Activated T-cell treated with anti-CD3 and anti-CD28 coated beads, Interleukin-2, amount 50 U/mL, for 72 hours (primary cell): ENCODE measurements around the gene TMEM259. TPM values are rescaled to one million over a fixed set of nuclear protein-coding genes. Genes with fewer than 3 reads are reported as not detected.

ENCODE experiments used
- ATAC-seq, 2 donors: fragments of 150-1000 bp; cut with Tn5 transposase; replicated peaks in 1 of 2; 2 replicates each; pipeline ENCODE4 v1.10.0; 2021; ENCODE audit warnings: moderate library complexity in 2 of 2, mild to moderate bottlenecking in 1 of 2
- DNase-seq, 2 donors: peaks; one replicate each; pipeline ENCODE4 v3.0.0; 2021 to 2022; ENCODE audit warnings: mixed read lengths in 1 of 2
- H3K27ac Mint-ChIP-seq: one replicate; pipeline ENCODE4 v1.8.0; 2022; ENCODE audit warnings: mild to moderate bottlenecking, moderate library complexity, mixed read lengths
- H3K27me3 Mint-ChIP-seq: one replicate; pipeline ENCODE4 v1.8.0; 2022; ENCODE audit warnings: low read depth, mixed read lengths
- H3K36me3 Mint-ChIP-seq, 2 donors: one replicate each; pipeline ENCODE4 v1.8.0; 2022; ENCODE audit warnings: mixed read lengths in 2 of 2, mild to moderate bottlenecking in 1 of 2; ENCODE audit not compliant: insufficient read depth in 2 of 2
- H3K4me1 Mint-ChIP-seq: one replicate; pipeline ENCODE4 v1.8.0; 2022; ENCODE audit warnings: low read depth, mixed read lengths
- H3K4me3 Mint-ChIP-seq, 2 donors: one replicate each; pipeline ENCODE4 v1.8.0; 2022; ENCODE audit warnings: mild to moderate bottlenecking in 2 of 2, mixed read lengths in 2 of 2, moderate library complexity in 2 of 2
- H3K9me3 Mint-ChIP-seq, 2 donors: one replicate each; pipeline ENCODE4 v1.8.0; 2022; ENCODE audit warnings: mixed read lengths in 2 of 2
- total RNA-seq, 2 donors: library from RNA; stranded (reverse); gene quantifications; one replicate each; pipeline ENCODE4 v1.2.3, GENCODE V29; 2022

TMEM259 gene
- total RNA-seq, 2 donors from 2014 or later = 125 to 127 TPM

DNA sequence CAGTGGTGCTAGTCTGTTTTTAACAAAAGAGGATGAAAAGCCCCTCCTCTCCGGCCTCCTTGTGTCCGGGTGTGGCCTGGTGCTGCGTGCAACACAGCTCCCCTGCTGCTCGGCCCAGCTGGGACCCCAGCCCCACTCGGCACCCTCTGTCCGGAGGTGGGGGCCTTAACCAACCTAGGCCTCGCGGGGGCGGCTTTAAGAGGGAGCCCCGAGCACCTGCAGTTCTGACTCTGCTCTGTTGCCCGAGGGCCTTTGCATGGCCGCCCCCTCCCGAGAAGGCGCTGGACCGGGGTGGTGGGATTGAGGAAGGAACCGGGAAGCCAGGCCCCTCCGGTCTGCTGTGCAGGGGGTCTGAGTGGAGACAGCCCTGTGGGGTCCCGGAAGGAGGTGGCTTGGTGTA, 26.4 kb downstream of the TMEM259 start:
- Mint-ChIP-seq H3K27me3 (peaks cover 17% of the 10 kb centered on the region), H3K4me3 (no peak overlapping the region), H3K4me1 (peaks cover 24% of the 10 kb centered on the region), H3K36me3 (no peaks in the 10 kb centered on the region), H3K27ac (no peak overlapping the region), H3K9me3 (no peaks in the 10 kb centered on the region)
- ATAC-seq (no peak), DNase-seq (no peak)

DNA sequence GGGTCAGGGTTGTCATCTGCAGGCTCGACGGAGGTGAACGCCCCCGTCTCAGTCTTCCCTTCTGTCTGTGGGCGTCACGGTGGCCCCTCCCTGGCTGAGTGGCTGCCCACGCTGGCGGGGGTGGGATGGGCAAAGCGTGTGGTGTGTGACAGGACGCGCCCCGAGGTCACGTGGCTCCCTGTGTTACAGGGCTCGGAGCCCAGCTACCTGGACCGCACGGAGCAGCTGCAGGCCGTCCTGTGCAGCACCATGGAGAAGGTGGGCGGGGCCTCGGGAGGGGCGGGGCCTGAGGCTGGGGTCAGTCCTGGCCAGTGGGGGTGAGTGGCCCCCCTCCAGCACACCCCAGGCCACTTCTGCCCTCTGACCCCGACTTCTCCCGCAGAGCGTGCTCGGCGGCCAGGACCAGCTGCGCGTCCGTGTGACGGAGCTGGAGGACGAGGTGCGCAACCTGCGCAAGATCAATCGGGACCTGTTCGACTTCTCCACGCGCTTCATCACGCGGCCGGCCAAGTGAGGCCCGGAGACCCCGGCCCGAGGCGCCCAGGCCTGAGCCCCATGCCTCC, 27.0 kb downstream of the TMEM259 start:
- H3K27ac Mint-ChIP-seq = no peak overlapping the region
- no peak for ATAC-seq
- peaks cover 18% of the 10 kb centered on the region for H3K4me1 Mint-ChIP-seq
- DNase-seq = no peak
- no peak overlapping the region for H3K4me3 Mint-ChIP-seq
- H3K36me3 Mint-ChIP-seq = no peaks in the 10 kb centered on the region
- no peaks in the 10 kb centered on the region for H3K9me3 Mint-ChIP-seq
- H3K27me3 Mint-ChIP-seq = peaks cover 11% of the 10 kb centered on the region

DNA sequence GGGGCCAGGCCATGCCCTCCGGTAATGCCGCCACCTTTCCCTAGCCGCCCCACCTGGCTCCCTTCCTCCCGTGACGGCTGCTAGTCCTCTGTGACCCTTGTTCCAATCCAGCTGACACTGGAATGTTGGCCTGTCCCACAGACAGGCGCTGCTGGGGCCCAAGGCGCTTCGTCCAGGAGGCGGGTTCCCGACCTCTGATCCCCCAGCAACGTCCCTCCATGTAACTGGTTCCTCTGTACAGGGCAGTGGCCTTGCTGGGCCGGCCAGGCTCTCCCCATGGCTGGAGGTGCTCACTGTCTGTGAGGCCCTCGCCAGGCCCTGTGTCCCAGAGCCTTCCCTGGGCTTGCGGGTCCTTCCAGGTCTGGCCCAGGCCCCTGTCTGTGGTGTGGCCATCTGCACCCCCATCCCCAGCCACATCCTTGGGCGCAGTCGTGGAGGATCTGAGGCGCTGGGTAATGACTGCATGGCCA, 27.5 kb downstream of the TMEM259 start:
- Mint-ChIP-seq H3K36me3 (peaks cover 0 to 3% of the 10 kb centered on the region in 2 donors), H3K4me1 (peaks cover 18% of the 10 kb centered on the region), H3K4me3 (no peak overlapping the region), H3K27ac (no peak overlapping the region), H3K9me3 (no peaks in the 10 kb centered on the region), H3K27me3 (peaks cover 8% of the 10 kb centered on the region)
- ATAC-seq = no peak
- DNase-seq = no peak

DNA sequence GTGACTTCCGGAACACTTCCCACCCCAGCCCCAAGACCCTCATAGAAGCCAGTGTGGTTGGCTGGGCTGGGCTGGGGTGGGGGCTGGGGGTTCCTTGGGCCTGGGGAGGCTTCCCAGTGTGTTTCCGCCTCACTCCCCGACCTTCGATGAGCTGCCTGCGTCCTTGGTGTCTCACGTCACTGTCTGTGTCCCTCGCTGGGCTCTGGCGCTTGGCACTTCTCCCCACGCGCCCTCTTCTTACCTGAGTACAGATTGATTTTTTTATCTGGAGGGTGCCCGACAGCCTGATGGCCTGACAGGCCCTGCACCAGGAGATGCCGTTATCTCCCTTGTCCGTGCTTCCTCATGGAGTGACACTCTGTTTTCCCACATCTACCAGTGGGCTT, 28.3 kb downstream of the TMEM259 start:
- Mint-ChIP-seq H3K4me3 (no peak overlapping the region), H3K4me1 (peaks cover 12% of the 10 kb centered on the region), H3K27ac (no peak overlapping the region), H3K9me3 (no peaks in the 10 kb centered on the region), H3K36me3 (peaks cover 0 to 4% of the 10 kb centered on the region in 2 donors), H3K27me3 (peaks cover 2% of the 10 kb centered on the region)
- ATAC-seq (no peak), DNase-seq (no peak)

DNA sequence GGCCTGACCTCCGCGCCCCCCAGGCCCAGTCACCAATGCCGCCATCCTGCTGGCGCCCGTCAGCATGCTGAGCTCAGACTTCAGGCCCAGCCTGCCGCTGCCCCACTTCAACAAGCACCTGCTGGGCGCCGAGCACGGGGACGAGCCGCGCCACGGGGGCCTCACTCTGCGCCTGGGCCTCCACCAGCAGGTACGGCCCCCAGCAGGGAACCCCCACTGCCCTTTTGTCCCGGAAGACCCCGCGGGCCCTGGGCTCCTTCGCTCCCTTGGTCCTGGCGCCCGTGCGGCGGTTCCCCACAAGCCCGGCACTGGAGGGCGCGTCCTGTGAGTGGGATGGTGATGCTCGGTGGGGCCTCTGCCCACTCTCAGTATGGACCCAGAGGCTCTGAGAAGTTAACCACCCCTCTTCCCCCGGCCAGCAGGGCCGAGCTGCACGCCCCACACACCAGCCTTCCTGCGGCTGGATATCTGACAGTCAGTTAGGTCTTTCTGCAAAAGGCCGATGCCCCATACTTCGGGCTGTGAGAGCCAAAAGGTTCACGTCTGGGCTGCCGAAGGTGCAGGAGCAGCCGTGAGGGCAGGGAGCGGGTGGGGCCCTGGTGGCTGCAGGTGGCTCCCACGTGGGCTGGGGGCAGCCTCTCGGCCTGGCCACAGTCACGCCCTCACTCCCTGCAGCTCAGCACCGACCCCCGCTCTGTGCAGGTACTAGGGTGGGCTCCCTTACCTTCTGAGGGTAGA, 28.8 kb downstream of the TMEM259 start:
- Mint-ChIP-seq H3K27me3 (no peaks in the 10 kb centered on the region), H3K4me3 (no peak overlapping the region), H3K36me3 (peaks cover 0 to 4% of the 10 kb centered on the region in 2 donors), H3K4me1 (peaks cover 11% of the 10 kb centered on the region), H3K27ac (no peak overlapping the region), H3K9me3 (no peaks in the 10 kb centered on the region)
- no peak for ATAC-seq
- no peak for DNase-seq

DNA sequence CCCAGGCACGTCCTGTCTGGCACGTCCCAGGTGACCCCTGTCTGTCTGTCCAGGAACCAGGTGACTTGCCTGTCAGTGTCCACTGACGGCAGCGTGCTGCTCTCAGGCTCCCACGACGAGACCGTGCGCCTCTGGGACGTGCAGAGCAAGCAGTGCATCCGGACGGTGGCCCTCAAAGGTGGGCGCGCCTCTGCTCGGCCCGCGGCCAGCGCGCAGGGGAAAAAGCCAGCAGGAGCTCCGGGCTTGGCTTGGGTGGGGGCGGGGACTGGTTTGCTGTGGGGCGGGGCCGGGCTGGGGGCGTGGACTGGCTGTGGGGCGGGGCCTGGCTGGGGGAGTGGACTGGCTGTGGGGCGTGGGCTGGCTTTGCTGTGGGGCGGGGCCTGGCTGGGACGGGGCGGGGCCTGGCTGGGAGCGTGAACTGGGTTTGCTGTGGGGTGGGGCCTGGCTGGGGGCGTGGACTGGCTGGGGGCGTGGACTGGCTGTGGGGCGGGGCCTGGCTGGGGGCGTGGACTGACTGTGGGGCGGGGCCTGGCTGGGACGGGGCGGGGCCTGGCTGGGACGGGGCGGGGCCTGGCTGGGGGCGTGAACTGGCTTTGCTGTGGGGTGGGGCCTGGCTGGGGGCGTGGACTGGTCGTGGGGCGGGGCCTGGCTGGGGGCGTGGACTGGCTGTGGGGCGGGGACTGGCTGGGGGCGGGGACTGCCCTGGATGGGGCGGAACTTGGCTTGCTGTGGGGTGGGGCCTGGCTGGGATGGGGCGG, 29.6 kb downstream of the TMEM259 start:
- peak; percentile 78 to 81 for ATAC-seq
- Mint-ChIP-seq H3K4me1 (peaks cover 4% of the 10 kb centered on the region), H3K4me3 (no peak overlapping the region), H3K36me3 (peaks cover 0 to 8% of the 10 kb centered on the region in 2 donors), H3K27ac (no peak overlapping the region), H3K9me3 (no peaks in the 10 kb centered on the region), H3K27me3 (no peaks in the 10 kb centered on the region)
- peak; percentile 73 to 81 for DNase-seq

DNA sequence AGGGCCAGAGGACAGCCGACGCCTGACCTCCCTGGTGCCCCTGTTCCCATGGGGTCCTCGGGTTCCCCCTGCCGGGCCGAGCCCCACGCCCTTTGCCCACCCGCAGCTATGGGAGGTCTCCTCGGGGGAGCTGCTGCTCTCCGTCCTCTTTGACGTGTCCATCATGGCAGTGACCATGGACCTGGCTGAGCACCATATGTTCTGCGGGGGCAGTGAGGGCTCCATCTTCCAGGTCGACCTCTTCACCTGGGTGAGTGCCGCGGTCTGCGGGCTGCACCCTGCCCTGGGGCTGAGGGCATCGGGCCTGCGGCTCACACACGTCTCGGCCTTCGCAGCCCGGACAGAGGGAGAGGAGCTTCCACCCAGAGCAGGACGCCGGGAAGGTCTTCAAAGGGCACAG, 30.2 kb downstream of the TMEM259 start:
- no peaks in the 10 kb centered on the region for H3K27me3 Mint-ChIP-seq
- H3K4me1 Mint-ChIP-seq = peaks cover 2% of the 10 kb centered on the region
- H3K4me3 Mint-ChIP-seq = no peak overlapping the region
- ATAC-seq (no peak), DNase-seq (no peak)
- no peak overlapping the region for H3K27ac Mint-ChIP-seq
- peaks cover 0 to 8% of the 10 kb centered on the region in 2 donors for H3K36me3 Mint-ChIP-seq
- no peaks in the 10 kb centered on the region for H3K9me3 Mint-ChIP-seq

DNA sequence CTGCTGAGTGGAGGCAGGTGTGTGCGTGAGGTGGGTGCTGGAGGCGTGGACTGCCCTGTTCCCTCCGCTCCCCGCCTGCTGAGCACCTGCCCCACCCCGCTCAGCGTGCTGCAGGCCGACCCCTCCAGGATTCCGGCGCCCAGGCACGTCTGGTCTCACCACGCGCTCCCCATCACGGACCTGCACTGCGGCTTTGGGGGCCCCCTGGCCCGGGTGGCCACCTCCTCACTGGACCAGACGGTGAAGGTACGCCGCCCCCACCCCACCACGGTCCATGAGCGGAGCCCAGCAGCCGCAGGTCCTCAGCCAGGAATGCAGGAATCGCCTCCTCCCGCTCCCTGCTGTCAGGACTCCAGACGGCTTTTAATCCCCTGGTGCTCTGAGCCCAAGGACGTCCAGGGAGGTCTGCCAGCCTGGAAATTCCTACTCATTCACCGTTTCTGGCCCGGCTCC, 30.8 kb downstream of the TMEM259 start:
- H3K27ac Mint-ChIP-seq = no peak overlapping the region
- peaks cover 0 to 8% of the 10 kb centered on the region in 2 donors for H3K36me3 Mint-ChIP-seq
- no peak overlapping the region for H3K4me3 Mint-ChIP-seq
- ATAC-seq (no peak), DNase-seq (no peak)
- peaks cover 7% of the 10 kb centered on the region for H3K4me1 Mint-ChIP-seq
- no peaks in the 10 kb centered on the region for H3K9me3 Mint-ChIP-seq
- no peaks in the 10 kb centered on the region for H3K27me3 Mint-ChIP-seq

DNA sequence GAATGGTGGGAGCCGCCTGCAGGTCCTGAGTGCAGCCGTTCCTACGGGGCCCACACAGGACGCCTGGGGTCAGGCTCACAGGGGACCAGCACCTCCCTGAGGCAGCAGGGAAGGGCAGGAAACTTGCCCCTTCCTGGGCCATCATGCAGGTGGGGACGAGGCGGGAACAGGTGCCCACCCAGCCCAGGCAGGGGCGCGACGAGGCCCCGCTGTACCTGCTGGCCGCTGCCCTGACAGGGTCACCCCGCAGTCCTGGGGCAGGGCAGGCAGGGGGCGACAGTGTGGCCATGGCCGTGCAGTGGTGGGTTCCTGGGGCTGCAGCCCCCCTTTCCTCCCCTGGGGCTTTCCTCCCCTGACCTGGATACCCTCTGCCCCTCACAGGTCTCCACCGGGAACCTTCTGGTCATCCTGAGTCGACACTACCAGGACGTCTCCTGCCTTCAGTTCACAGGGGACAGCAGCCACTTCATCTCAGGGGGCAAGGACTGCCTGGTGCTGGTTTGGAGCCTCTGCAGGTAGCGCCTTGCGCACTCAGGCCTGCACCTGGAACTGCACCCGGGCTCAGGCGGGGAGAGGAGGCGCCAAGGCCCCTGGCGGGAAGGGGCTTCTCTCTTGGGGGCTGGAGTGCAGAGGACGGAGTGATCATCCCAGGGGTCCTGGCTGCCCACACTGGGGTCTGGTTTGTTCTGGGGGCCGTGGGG, 31.4 kb downstream of the TMEM259 start:
- H3K27me3 Mint-ChIP-seq = no peaks in the 10 kb centered on the region
- DNase-seq (no peak), ATAC-seq (no peak)
- H3K9me3 Mint-ChIP-seq = no peaks in the 10 kb centered on the region
- H3K36me3 Mint-ChIP-seq = peaks cover 0 to 8% of the 10 kb centered on the region in 2 donors
- no peak overlapping the region for H3K4me3 Mint-ChIP-seq
- peaks cover 13% of the 10 kb centered on the region for H3K4me1 Mint-ChIP-seq
- no peak overlapping the region for H3K27ac Mint-ChIP-seq

DNA sequence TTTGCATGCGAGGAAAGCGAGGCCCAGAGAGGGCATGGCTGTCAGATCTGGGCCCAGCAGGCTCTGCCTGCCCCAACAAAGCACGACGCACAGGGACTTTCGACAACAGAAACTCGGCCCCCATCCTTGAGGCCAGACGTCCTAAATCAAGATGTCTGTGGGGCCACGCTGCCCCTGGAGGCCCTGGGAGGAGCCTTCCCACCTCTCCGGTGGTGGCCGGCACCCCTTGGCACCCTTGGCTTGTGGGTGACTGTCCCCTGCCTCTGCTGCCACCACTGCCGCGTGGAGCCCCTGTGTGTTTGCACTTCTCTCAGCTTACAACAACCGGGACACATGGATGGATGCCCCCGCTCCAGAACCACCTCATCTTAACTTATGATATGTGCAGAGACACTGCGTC, 32.4 kb downstream of the TMEM259 start:
- Mint-ChIP-seq H3K27me3 (no peaks in the 10 kb centered on the region), H3K9me3 (no peaks in the 10 kb centered on the region), H3K36me3 (peaks cover 3 to 10% of the 10 kb centered on the region in 2 donors), H3K27ac (no peak overlapping the region), H3K4me3 (no peak overlapping the region), H3K4me1 (peaks cover 13% of the 10 kb centered on the region)
- no peak for ATAC-seq
- DNase-seq = no peak

DNA sequence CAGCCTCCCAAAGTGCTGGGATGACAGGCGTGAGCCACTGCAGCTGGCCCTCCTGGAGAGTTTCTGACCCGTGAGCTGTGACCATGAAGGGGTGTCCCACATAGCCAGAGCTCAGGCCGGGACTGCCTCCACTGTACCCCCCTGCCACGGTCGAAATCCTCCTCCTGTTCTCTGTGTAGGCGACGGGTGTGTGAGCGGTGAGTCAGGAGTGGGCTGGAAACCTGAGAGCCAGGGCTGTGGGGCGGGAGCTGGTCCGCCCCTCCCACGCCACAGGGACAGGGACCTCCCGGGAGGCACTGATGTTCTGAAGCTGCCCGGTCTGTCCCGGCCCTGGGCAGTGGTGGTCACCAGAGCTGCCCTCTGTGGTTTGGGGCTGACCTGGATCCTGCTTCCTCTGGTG, 32.8 kb downstream of the TMEM259 start:
- H3K27me3 Mint-ChIP-seq = no peaks in the 10 kb centered on the region
- no peak for ATAC-seq
- H3K4me3 Mint-ChIP-seq = no peak overlapping the region
- peaks cover 13% of the 10 kb centered on the region for H3K4me1 Mint-ChIP-seq
- H3K9me3 Mint-ChIP-seq = no peaks in the 10 kb centered on the region
- peaks cover 3 to 10% of the 10 kb centered on the region in 2 donors for H3K36me3 Mint-ChIP-seq
- DNase-seq = no peak
- no peak overlapping the region for H3K27ac Mint-ChIP-seq

DNA sequence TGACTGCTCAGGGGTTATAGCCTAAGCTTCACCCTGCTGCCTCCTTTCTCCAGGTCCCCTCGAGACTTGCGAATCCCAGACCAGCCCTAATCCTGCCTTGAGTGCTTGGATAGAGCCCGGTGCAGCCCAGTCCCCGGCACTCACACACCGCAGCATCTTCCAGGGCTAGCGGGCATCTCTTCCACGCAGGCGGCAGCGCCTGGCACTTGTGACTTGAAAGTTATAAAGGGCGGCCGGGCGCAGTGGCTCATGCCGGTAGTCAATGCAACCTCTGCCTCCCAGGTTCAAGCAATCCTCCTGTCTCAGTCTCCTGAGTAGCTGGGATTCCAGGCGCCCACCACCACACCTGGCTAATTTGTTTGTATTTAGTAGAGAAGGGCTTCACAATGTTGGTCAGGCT, 34.8 kb downstream of the TMEM259 start:
- H3K27me3 Mint-ChIP-seq = no peaks in the 10 kb centered on the region
- ATAC-seq (no peak), DNase-seq (no peak)
- H3K4me3 Mint-ChIP-seq = peak overlapping the region in 1 of 2 donors; percentile 31
- no peak overlapping the region for H3K27ac Mint-ChIP-seq
- H3K9me3 Mint-ChIP-seq = no peaks in the 10 kb centered on the region
- H3K36me3 Mint-ChIP-seq = peaks cover 3 to 10% of the 10 kb centered on the region in 2 donors
- H3K4me1 Mint-ChIP-seq = peaks cover 13% of the 10 kb centered on the region
